ENCODE measurements around the gene SLC22A5. TPM values are rescaled to one million over a fixed set of nuclear protein-coding genes. Genes with fewer than 3 reads are reported as not detected.

SLC22A5 gene
- total and polyA plus RNA-seq, 8 donors: 5.5 to 13.1 (median 7.8) TPM

DNA sequence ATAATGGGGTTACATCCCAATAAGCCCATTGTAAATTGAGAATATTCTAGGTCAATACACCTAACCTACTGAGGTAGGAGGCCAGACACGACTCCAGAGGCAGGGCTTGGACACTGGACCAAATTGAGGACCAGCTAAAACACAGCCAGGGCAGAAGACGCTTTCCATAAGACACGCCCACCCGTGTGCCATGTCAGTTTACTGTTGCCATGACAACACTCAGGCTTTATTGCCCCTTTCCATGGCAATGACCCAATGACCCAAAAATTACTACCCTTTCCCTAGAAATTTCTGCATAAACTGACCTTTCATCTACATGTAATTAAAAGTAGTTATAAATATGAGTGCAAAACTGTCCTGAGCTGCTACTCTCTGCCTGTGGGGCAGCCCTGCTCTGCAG is 43.8 kb upstream of the SLC22A5 start:
- no peaks in the 10 kb centered on the region for H3K9me3 ChIP-seq
- 89 to 93% methylated on average over 4 of the region's 4 CpGs for WGBS, 2 donors
- no peak overlapping the region for H3K27ac ChIP-seq
- no peaks in the 10 kb centered on the region for H3K27me3 ChIP-seq
- intact Hi-C loops (cut with DNase I): no loop called here
- no peaks in the 10 kb centered on the region for H3K4me1 ChIP-seq
- peaks cover 0 to 10% (median 0%) of the 10 kb centered on the region in 3 donors for H3K36me3 ChIP-seq
- DNase-seq: no peak
- TF ChIP-seq, protein P1, sequence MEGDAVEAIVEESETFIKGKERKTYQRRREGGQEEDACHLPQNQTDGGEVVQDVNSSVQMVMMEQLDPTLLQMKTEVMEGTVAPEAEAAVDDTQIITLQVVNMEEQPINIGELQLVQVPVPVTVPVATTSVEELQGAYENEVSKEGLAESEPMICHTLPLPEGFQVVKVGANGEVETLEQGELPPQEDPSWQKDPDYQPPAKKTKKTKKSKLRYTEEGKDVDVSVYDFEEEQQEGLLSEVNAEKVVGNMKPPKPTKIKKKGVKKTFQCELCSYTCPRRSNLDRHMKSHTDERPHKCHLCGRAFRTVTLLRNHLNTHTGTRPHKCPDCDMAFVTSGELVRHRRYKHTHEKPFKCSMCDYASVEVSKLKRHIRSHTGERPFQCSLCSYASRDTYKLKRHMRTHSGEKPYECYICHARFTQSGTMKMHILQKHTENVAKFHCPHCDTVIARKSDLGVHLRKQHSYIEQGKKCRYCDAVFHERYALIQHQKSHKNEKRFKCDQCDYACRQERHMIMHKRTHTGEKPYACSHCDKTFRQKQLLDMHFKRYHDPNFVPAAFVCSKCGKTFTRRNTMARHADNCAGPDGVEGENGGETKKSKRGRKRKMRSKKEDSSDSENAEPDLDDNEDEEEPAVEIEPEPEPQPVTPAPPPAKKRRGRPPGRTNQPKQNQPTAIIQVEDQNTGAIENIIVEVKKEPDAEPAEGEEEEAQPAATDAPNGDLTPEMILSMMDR (IDR thresholded peaks at IDR 0.05): no peak
- H3K4me3 ChIP-seq: no peak overlapping the region
- no peak for ATAC-seq
- no peak for FAIRE-seq

DNA sequence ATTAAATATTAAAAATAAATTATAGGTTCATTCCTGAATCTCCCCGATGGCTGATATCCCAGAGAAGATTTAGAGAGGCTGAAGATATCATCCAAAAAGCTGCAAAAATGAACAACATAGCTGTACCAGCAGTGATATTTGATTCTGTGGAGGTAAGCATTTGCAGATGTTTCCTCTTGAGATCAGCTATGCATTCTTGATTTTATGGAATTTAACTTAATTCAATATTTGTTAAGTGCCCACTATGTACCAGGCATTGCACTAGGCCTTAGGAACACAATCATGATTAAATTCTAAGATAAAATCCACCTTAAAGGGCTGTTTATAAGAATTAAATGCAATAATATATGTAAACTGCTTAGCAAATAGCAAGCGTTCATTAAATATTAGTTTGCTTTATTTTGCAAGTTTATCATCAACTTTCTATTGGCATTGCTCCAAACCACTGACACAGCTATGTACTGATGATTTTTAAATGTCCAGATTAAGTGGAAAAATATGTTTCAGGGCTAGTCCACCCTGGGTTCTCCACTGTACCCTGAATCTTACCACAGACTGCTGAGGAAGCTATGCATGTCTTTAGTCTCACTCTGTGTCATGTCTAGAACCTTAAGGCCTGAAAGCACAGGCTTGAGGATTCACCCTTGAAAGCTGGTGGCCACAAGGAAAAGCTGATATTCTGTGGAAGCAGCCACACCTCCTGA is 42.1 kb upstream of the SLC22A5 start:
- no peak for DNase-seq
- intact Hi-C loops (cut with DNase I): no loop called here
- TF ChIP-seq, protein P1 (IDR thresholded peaks at IDR 0.05): no peak
- FAIRE-seq: no peak
- WGBS, 2 donors: 67 to 69% methylated on average over 2 of the region's 2 CpGs
- Histone ChIP-seq H3K9me3 (no peaks in the 10 kb centered on the region), H3K36me3 (peaks cover 0 to 15% (median 0%) of the 10 kb centered on the region in 3 donors), H3K27ac (no peak overlapping the region), H3K4me1 (no peaks in the 10 kb centered on the region), H3K27me3 (no peaks in the 10 kb centered on the region), H3K4me3 (no peak overlapping the region)
- ATAC-seq: no peak

DNA sequence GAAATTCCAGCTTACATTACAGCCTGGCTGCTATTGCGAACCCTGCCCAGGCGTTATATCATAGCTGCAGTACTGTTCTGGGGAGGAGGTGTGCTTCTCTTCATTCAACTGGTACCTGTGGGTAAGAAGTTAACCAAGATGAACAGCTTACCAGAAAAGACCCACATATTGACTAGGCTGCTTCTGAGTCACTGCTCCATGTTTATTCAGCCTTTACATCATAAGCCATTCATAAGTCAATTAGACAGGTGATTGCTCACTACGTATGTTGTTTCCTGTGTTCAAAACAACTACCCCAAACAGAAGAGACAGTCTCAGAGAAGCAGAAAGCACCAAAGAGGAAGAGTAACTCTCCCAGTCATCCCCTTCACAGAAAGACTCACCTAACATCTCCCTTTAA is 34.7 kb upstream of the SLC22A5 start:
- no peak overlapping the region for H3K27ac ChIP-seq
- no peak for FAIRE-seq
- H3K36me3 ChIP-seq: peaks cover 0 to 8% (median 0%) of the 10 kb centered on the region in 3 donors
- TF ChIP-seq, protein P1 (IDR thresholded peaks at IDR 0.05): no peak
- peak in 1 of 4 donors; percentile 25 for ATAC-seq
- no peaks in the 10 kb centered on the region for H3K9me3 ChIP-seq
- 87 to 91% methylated on average over 3 of the region's 3 CpGs for WGBS, 2 donors
- DNase-seq: no peak
- intact Hi-C loops (cut with DNase I): no loop called here
- H3K27me3 ChIP-seq: no peaks in the 10 kb centered on the region
- no peaks in the 10 kb centered on the region for H3K4me1 ChIP-seq
- H3K4me3 ChIP-seq: no peak overlapping the region

DNA sequence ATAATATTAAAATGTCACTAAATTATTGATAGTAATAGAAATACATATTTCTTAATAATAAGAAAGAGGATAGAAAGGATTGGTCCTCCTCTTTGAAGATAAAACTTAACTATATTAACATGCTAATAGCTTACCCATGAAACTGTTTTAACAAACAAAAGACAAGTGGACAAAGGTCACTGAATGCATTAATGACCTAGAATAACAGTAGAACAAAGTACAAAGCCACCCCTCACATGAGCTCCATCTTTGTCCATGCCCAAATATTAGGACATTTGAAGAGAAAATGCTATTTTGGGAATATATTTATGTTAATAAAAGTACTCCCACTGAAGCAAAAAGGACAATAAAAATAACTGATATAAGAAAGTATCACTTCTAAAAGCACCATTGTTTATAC is 34.1 kb upstream of the SLC22A5 start:
- no peak overlapping the region for H3K27ac ChIP-seq
- no peak for FAIRE-seq
- intact Hi-C loops (cut with DNase I): no loop called here
- no peak for DNase-seq
- no peaks in the 10 kb centered on the region for H3K9me3 ChIP-seq
- no peak for ATAC-seq
- H3K4me3 ChIP-seq: no peak overlapping the region
- TF ChIP-seq, protein P1 (IDR thresholded peaks at IDR 0.05): no peak
- peaks cover 0 to 5% (median 0%) of the 10 kb centered on the region in 3 donors for H3K36me3 ChIP-seq
- no peaks in the 10 kb centered on the region for H3K27me3 ChIP-seq
- H3K4me1 ChIP-seq: no peaks in the 10 kb centered on the region

DNA sequence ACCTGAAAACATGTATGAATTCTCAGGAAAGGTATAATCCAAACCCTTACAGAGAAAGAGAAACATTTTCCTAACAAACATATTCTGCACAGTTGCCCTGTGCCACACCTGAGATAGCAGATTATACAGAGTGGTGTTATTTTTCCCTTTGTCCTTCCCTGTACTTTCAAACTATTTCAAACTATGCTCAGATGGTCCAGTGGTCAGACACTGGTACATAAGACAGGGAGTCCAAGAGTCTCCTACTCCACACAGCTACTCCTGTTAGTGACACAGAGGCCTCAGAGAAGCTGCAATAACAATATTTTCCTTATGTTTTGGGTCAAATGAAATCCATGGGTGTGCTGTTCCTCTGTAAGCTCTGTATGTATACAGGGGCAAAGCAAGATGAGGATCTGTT is 30.0 kb upstream of the SLC22A5 start:
- H3K27ac ChIP-seq: no peak overlapping the region
- no peaks in the 10 kb centered on the region for H3K36me3 ChIP-seq
- intact Hi-C loops (cut with DNase I): no loop called here
- TF ChIP-seq, protein P1 (IDR thresholded peaks at IDR 0.05): no peak
- H3K4me3 ChIP-seq: no peak overlapping the region
- ATAC-seq: no peak
- H3K4me1 ChIP-seq: no peaks in the 10 kb centered on the region
- DNase-seq: no peak
- H3K9me3 ChIP-seq: no peaks in the 10 kb centered on the region
- FAIRE-seq: no peak
- H3K27me3 ChIP-seq: no peaks in the 10 kb centered on the region
